Cerebellar cortex (tissue), 1 donor: ENCODE measurements around the gene CACNA2D2.

Experiments
- DNase-seq: peaks from one replicate; pipeline ENCODE4 v3.0.0-alpha.2; 2015; ENCODE audit warnings: low spot score

CACNA2D2 gene

DNA sequence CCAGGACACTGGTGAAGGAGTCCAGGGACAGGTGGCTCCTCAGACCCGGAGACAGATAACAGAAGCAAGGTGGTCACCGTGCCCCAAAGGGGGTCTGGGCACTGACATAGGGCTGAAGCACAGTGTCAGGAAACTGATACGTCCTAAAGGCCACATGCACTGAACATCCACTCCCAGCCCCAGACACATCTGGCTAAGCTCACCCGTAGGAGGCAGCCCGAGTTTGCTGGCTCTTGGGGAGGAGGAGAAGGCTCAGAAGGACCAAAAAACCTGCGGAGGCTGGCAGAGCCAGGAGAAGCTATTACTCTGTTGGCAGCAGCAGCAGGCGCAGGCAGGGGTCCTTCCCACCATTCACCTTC, 1.2 kb downstream of the CACNA2D2 start:
- peak; percentile 34 for DNase-seq

- DNase-seq = no peak
These were observed 7.6 kb downstream of the CACNA2D2 start for GRCh38 chr3:50495609-50496423.

GRCh38 chr3:50494126-50494525, 9.3 kb downstream of the CACNA2D2 start:
- DNase-seq = no peak

DNA sequence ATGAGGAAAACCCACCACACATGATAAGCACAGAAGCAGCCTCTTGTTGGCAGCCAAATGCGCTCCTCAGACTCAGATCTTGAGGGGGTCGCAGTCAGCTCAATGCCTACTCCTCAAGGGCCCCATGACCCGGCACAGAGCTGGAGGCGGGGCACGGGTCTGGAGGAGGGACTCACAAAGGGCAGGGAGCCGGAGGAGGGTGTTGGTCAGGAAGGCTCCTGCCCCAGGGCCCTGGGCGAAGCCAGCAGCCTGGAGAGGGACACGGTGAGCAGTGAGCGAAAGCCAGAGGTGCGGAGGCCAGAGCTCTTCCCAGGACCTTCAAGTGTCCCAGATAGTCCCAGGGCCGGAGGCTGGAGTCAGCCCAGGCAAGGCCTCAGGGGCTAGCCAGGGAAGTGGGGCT, 9.8 kb downstream of the CACNA2D2 start:
- no peak for DNase-seq

GRCh38 chr3:50493086-50493485, 10.3 kb downstream of the CACNA2D2 start:
- no peak for DNase-seq

- DNase-seq = no peak
These were observed 12.4 kb downstream of the CACNA2D2 start for GRCh38 chr3:50491023-50491422.

DNA sequence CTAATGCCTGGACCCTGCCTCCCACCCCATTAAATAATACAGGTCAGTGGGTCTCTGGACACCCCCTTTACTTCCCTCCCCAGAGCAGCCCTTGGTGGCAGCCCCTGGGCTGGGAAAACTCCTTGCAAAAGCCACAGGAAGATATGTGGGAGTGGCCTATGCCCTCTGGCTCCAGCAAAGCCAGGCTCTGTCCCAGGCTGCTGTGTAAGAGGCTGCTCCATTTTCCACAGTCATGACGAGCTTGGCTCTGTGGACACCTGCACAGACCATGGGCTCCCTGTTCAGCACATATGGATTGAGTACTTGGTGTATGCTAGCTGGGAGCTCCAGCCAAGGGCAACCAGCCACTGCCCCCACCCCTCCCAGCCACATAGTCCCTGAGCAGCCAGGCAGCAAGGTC, 13.0 kb downstream of the CACNA2D2 start:
- no peak for DNase-seq

DNA sequence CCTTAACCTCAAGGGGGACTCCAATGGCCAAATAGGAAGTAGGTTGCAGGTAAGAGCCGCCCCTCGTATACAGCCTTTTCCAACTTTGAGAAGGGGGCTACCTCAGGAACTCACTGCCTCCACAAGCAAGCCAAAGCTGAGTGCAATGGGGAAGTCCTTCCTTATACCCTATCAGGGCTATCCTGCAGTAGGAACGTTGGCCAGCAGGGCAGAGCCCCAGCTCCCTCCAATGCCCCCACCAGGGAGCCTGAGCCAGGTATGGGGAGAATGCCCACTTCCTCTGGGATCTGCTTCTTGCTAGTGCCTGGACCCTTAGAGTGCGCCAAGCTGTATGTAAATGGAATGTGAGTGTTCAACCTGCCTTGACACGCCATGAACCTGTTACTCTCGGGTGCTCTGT, 16.3 kb downstream of the CACNA2D2 start:
- DNase-seq = no peak

GRCh38 chr3:50486219-50486888, 17.1 kb downstream of the CACNA2D2 start:
- no peak for DNase-seq

DNA sequence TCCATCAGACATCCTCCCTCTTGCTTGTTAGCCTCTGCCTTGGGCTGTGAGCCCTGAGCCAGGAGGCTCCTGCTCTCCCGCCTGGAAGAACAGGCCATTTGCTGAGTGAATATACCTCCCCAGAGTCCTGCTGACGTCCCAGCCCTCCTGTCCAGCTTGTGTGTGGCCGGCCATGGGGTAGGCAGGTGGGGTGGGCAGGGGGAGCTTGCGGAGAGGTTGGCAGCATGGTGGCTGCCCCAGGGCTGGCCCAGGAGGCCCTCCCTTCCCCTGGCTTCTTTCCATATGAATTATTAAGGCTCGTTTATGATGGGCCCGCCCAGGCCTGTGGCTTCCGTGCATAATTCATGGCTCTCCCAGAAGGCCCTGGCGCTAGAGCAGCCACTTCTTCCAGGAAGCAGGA, 18.7 kb downstream of the CACNA2D2 start:
- peak; percentile 47 for DNase-seq

- no peak for DNase-seq
These were observed 20.1 kb downstream of the CACNA2D2 start for GRCh38 chr3:50483374-50483773.

- no peak for DNase-seq
These were observed 21.4 kb downstream of the CACNA2D2 start for GRCh38 chr3:50481992-50482391.

DNA sequence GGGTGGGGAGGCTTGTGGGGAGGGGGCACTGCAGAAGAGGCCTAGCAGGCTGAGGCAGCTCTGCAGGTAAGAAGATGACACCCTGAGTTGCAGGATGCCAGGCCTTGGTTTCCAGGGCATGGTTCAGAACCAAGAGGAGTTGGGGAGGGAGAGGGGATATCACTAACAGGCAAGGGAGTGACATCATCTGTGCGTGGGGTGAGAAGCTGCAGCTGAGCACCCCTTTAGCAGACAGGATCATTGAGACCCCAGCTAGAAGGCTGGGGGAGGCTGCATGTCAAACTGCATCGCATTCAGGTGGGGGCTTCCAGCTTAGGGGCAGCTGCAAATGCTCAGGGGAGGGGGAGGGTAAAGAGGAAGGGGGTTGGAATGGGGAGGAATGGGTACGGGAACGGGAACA, 23.0 kb downstream of the CACNA2D2 start:
- no peak for DNase-seq

DNA sequence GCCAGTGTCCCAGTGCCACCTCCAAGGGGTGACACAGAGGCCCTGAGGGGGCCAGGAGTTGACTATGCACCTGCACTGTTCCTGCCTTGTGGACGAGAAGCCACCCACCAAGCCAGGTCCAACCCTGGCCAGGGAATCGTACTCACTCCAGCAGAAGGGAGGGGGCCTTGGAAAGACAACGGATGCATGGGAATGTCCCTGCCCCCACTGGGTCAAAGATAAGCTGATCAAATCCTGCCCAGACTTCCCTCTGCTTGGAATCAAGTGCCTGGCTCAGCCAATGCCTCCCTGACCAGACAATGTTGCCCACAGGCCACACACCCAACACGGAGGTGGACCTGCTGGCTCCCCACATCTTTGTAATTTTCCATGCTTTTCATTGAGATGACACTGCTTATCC, 23.9 kb downstream of the CACNA2D2 start:
- DNase-seq = no peak

DNA sequence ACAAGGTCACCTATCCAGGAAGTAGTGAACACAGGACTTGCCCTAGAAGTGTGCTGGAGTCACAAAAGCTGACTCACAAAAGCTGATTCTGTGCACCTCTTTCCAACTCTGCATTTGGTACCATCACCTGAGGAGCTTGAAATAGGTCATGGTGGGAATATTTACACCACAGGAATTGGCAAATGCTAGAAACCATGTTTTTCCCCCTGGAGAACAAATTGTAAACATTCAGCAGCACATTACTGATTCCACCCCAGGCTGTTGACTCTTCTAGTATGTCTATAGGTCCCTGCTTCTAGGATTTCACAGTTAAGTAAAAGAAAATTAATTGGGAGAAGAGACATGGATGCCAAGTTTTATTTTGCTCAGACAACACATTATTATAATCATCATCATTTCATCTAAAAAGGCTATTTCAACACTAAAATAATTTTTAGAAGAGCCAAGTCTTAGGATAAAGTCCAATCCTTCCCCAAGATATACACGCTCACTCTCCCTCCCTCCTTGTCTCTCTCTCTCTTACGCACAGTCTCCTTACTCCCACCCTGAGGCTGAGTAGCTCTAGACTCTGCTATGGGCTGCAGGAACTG, 24.7 kb downstream of the CACNA2D2 start:
- DNase-seq = no peak

DNA sequence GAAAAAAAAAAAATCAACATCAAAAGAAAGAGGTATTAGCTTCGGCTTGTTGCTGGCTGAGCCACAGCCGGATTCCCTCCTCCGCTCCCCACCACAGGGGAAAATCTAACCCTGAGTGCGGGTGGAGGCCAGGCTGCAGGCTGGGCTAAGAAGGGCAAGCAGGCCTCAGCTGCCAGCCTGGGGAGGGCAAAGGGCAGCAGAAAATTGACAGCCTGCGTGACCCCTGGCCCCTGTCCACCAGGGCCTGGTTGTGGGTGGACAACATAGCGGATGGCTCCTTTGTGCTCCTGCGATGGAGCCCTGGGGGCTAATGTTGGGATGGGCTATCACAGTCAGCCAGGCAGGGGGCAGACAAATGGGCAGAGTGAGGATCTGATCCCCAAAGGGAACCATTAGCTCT, 25.4 kb downstream of the CACNA2D2 start:
- DNase-seq = no peak

GRCh38 chr3:50475348-50475747, 28.1 kb downstream of the CACNA2D2 start:
- DNase-seq = no peak

DNA sequence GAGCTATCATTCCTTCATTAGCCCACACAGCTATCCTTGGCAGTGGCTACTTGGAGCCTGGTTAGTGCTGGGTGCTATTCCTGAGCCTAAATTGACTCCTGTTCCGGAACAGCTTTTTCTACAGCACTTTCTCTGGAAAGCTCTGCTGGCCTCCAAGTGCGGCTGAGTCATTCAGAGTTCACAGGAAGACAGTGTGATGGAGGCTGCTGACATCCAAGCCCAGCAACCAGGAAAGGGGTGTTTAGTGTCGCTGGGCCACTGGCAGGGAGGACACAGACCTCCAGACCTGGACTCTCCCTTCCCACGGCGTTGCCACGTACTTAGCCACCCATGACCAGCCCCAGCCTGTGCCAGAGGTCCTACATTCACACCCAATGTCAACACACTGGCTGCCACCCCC, 28.7 kb downstream of the CACNA2D2 start:
- no peak for DNase-seq

GRCh38 chr3:50473768-50474167, 29.7 kb downstream of the CACNA2D2 start:
- peak; percentile 63 for DNase-seq

- no peak for DNase-seq
These were observed 30.5 kb downstream of the CACNA2D2 start for GRCh38 chr3:50472958-50473357.

DNA sequence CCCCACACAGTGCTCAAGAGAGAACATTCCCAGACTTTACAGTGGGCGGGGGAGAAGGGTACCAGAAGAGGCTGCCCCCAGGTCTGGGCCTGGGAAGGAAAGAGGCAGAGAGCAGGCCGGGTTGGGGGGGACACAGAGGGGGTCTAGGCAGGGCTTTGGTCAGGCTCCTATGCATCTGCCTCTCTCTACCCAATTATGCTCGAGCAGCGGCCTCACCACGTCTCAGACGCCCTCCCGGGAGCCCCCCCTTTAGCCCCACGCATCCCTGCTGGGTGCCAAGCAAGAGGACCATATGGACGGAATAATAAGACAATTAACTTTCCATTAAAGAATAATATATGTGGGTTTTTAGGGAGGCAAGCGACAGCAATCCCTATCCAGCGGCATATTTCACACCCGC, 32.8 kb downstream of the CACNA2D2 start:
- no peak for DNase-seq

GRCh38 chr3:50467919-50468318, 35.5 kb downstream of the CACNA2D2 start:
- no peak for DNase-seq

DNA sequence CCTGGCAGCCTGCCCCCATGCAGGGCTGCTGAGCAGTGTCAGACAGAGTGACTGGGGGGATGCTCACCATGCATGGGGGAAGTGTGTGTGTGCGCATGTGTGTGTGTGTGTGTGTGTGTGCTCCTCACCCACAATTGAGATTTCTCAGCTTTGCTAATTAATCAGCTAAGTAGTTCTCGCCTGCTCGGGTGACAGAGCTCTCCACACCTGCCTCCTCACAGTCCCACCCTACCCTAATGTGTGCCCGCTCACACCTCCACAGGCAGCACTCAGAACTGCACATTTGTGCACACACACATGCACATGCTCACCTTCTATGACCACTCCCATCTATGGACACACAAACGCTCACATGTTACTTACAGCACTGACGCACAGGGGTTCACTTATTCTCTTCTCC, 37.3 kb downstream of the CACNA2D2 start:
- DNase-seq = no peak
